ENCODE results near the gene NOX3.
"Not testable (repeated sequence)": the region's sequence is repeated elsewhere in the genome, so short reads cannot be mapped to it uniquely, and the experiment has no call there.

NOX3 gene

DNA sequence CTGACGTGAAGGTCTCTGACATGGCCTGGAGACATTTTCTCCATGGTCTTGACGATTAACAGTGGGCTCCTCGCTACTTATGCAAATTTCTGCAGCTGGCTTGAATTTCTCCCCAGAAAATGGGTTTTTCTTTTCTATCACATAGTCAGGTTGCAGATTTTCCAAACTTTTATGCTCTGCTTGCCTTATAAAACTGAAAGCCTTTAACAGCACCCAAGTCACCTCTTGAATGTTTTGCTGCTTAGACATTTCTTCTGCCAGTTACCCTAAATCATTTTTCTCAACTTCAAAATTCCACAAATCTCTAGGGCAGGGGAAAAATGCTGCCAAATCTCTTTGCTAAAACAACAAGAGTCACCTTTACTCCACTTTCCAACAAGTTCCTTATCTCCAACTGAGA, 12.9 kb upstream of the NOX3 start:
- DNase-seq: not testable (repeated sequence)

DNA sequence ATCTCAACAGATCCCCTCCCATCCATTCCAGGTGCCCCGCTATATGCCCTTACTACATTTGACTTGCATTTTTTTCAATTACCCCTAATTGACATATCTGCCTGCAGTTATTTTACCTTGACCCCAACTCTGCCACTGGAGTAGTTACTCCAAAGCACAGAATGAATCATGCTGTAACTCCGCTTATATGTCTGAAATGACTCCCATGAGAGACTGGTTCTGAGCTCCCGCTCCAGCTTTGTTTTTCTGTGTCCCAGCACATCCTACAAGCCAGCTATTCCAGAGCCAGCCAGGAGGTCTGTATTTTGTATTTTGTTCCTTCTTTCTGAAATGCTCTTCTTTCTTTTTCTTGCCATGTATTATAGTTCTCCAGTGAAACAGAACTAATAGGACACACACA, 10.9 kb upstream of the NOX3 start:
- no peak for DNase-seq

DNA sequence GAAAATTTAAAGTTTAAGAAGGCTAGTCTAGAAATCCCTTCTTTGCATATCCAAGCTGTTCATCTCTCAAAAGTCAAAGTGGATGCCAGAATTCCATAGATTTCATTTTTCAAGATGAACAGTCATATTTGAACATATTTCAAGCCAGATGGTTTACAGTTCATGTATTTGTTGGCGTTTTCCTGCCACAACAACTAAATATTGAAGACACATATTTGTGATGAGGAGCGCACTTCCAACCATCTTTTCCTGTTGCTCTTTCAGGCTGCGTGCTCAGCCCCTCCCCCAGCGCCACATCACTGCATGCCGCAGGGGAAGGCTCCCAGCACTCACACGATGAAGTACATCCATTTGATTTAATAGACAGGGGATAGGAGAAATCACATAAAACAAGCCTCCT, 5.9 kb upstream of the NOX3 start:
- DNase-seq: no peak

DNA sequence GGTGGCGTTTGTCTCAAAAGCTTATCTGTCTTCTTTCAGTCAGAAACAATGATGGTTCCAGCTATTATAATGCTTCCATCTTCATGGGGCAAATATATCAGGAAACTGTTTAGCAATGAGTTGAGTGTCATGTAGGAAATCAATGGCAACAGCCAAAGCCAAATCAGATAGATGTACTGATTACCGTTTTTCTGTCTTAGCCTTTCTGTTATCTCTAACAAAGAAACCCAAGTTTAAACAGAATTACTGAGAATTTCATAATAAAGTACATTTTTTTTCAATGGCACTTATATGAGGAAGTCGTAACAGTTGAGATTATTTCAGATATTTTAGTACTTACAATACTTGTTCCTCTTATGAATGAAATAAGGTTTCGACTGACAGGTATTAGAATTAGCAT, 1.2 kb downstream of the NOX3 start:
- DNase-seq: peak; percentile 81

DNA sequence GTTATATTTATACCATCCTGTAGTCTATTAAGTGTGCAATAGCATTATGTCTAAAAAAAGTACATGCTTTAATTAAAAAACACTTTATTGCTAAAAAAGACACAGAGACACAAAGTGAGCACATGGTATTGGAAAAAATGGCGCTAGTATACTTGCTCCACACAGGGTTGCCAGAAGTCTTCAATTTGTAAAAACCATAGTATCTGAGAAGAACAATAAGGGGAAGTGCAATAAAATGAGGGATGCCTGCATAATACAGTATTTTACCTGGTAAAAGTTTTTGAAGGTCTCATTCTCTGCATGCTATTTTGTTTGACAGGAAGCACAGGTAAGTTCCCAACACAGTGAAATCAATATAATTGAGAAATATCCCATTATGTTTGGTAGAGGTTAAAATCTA, 1.6 kb downstream of the NOX3 start:
- peak; percentile 50 for DNase-seq

DNA sequence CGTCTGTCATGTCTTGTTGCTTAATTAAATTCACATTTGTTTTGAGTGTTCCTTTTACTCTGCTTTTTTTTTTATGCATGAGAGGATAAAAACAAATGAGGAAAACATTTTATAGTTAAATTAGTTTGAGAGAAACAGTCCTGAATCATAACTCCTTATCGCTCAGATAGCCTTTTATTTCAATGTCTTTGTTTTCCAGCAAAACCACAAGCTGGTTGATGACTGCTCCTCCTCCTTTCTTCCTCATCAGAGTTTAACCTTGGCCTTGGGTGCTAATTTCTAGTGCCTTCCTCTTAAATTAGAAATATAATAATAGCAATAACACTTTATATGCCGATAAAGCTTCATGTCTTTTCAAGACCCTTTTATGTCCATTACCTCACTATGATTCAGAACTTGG, 3.1 kb downstream of the NOX3 start:
- peak; percentile 39 for DNase-seq

DNA sequence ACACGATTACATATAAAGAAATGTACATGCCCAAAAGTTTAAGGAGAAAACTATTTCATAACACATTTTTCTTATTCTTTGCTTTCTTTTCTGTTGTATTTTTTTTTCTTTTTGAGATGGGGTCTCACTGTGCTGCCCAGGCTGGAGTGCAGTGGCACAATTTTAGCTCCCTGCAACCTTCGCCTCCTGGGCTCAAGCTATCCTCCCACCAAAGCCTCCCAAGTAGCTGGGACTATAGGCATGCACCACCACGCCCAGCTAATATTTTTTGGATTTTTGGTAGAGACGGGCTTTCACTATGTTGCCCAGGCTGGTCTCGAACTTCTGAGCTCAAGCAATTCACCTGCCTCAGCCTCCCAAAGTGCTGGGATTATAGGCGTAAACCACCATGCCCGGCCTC, 4.1 kb downstream of the NOX3 start:
- DNase-seq: not testable (repeated sequence)

DNA sequence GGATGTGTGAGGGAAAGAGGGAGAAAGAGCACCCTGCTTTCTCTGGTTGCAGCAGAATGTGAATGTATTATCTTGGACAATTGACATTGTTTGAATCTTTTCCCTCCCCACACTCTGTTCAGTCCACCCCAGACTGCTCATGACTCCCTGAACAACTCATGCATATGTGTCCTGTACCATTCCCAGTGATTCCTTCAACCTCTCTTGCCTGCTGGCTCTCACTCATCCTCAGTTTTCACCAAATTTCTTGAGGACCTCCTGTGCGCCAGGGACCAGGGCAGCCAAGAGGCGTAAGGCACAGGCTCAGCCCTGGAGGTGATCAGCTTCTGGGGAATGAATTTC, 5.4 kb downstream of the NOX3 start:
- no peak for DNase-seq

DNA sequence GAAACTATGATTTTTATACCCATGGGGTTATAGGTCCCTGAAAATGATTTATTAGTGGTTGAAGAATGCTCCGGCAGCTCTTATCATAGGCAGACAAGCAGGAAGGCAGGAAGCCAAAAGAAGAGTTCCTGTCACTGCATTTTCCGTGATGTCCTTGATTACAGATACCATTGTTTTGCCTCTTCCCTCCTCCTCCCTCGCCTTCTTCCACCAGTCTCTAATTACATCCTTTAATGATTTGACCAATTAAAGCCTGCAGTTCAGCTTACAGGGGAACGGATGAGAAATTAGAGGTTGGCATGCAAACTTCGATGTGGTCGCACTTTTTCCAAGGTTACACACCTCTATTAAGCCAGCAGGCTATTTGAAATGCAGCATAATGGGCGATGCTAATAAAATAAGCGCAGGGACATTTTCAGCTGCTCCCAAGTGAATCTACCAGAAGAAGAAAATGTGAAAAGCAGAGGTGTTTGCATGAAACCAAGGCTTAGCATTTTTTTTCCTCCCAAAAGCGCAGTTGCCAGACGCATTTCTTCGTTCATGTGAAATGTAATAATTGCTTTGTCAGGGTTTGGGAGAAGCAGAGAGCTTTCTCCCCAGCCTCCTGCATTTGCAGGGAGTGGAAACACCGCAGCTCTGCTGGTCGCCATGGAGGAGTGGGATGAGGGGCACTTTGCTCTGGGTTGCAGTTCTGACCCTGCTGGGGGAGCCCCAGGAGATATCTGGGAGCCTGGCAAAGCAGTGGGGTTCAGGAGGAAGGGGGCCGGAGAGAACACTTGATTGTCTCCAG, 6.0 kb downstream of the NOX3 start:
- peak; percentile 89 for DNase-seq

DNA sequence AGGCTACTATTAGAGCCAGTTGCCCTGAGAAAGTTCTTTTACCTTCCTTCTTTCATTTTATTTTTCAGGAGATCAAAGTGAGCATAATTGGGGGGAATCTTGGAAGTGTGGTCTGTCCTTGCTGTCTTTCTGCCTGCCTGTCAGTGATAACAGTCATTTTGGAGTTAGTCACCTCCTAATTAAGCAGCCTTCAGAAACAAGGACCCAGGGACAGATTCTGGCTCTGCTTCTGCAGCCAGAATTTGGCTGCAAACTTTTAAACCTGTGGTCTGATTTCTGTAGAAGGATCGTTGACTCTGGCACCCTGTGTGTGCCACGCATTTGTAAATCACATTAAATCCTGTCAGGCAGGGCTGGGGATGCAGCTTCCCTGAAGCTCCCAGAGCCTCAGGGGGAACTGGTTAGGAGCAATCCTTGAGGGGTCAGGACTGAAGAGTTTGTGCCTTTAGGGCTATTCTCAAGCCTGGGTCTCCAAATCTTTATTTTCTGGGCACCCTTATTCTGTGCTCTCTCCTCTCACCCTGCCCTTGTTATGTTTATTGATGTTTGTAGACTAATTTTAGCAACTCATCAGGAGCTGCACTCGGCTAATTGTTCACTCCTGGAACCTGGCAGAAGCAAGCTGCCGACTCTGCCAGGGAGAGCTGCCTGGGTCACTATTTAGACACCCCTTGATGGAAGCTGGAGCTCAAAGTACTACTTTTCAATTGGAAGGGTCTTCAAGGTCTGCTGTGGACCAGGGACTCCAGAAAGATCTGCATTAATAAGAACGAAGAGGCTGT, 6.8 kb downstream of the NOX3 start:
- peak; percentile 32 for DNase-seq

DNA sequence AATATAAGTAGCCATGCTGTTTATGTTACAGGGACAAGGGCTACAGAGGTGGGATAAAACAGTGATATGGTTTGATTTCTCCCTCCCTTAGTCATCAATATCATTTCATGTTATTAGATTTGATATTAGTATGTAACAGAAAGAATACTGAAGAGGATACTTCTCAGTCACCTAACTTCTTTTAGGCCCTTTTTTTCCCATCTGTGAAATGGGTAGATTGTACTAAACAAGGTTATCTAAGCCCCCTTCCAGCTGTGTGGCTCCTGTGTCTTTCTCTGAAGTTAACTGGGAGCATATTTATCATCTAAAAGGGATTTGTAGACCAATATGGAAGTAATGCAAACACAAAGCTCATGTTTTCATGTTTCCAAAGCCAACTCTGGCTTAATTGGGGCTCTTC, 7.7 kb downstream of the NOX3 start:
- no peak for DNase-seq

DNA sequence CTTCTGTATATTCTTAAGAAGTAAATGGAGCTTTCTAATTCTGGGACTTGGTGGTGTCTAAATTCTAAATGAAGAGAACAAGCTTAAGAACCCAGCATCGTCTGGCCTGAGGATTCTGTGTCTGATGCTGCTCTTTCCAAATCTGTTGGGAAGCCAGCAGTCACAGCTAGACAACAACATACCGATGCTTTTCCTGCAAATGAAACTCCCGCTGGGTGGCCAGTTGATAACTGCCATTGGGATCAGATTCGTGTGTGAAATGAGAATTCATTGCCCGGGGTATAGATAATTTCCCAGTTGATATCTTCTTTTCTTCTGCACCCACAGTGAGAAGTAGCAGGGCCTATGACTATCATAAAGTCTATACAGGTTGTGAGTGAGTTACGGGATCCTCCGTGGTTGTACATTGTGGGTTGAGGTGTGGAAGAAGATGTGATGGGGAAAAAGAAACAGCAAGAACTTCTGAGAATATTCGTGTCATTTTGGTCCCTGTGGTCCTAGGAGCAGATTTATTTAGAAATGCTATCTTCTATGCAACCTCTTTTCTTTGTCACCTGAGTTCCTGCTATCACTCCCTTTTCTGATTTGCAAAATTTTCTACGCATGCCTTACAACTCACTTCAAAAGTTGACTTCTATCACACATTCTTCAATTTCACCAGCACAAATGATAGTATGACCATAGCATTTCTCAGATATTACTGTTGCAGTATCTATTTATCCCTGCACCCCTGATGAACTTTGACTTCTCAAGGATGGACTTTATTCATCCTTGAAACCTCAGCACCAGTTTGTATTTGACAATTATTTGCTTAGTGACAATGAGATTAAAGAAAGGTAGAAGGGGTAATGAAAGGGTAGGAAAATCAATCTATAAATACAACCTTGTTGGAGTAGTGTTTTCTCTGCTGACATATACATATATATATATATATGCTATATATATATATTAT, 10.4 kb downstream of the NOX3 start:
- no peak for DNase-seq

DNA sequence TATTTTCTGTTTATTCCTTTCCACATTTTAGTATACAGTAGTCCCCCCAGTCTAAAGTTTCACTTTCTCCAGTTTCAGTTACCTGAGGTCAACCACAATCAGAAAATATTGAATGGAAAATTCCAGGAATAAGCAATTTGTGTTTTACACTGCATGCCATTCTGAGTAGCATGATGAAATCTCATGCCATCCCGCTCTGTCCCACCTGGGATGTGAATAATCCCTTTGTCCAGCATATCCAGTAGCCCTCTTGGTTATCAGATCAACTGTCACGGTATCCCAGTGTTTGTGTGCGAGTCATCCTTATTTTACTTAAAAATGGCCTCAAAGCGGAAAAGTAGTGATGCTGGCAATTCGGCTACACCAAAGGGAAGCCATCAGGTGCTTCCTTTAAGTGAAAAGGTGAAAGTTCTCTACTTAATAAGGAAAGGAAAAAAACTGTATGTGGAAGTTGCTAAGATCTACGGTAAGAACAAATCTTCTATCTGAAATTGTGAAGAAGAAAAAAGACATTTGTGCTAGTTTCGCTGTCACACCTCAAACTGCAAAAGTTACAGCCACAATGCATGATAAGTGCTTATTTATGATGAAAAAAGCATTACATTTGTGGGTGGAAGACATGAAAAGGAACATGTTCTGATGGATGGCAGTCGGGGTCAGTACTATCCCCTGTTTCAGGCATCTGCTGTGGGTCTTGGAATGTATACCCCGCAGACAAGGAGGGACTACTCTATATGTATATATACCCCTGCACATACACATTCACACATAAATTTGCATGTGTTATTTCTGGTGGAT, 11.3 kb downstream of the NOX3 start:
- DNase-seq: no peak

DNA sequence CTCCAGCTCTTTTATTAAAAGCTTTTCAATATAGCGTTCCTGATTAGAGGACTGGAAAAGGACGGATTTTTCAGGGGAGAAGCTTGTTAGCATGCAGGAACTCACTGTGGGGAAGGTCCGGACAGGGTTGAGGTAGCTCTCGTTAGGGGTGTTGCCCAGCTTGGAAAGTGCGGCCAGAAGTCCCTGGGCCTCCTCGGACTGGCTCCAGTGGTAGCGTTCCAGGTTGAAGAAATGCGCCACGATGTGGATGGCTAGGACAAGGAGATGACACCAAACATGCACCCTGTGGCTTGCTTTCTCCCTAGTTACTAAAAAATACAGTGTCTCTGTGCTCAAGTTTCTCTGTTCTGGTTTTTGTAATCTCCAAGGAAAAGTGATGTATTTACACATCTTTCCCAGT, 12.5 kb downstream of the NOX3 start:
- no peak for DNase-seq

DNA sequence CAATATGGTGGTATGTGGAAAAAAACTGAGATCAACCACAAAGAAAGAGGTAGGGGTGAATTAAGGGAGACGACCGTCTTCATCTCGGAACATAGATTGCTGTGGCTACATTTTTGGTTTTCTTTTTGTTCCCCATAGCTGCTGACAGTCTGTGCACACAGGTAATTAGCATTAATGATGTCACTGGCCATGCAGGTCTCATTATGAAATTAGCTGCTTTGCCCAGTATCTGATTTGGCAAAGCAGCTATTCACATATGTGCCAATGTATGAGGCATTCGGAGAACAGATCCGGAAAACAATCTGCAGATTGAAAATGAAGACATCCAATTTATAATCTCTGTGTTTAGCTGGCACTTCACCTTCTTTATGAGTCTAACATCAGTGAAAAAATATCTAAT, 13.1 kb downstream of the NOX3 start:
- no peak for DNase-seq

DNA sequence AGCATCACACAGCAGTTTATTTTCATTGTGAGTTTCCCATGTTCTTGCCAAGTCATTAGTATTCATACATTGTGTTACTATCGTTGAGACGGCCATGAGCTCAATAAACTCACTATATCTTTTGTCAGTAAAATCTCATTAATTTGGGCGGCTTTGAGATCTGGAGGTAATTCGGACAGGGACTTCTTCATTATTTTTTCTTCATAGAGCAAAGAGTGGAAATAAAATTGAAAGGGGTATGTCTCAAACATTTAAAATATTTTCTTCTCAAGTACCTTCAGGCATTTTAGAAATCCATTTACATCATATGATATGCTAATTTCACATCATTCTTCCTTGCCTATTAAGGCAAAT, 14.6 kb downstream of the NOX3 start:
- DNase-seq: no peak

DNA sequence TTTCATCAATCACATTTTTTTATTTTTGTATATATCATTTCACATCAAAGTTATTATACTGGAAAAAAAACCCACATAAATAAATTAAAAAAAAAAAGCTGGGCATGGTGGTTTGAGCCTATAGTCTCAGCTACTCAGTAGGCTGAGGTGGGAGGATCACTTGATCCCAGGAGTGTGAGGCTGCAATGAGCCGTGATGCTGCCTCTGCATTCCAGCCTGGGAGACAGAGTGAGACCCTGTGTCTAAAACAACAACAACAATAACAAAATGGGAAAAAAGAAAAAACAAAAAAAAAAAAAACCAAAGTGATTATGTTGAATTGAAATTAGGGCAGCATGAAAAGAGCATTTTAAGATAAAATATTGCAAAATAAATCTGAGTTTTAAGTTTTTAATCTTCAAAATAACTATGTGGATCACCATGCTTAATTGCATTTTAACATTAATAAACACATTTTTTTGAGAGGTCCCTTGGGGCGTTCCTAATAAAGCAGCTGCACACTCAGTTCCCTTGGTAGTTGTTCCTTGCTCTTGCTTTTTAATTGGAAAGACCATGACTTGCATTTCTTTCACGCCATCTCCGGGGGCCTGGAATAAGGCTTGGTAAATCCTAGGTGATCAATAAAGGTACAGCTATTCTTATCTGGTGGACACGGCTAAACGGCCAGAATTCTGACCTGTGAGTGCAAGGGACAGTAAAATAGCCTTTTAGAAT, 15.1 kb downstream of the NOX3 start:
- no peak for DNase-seq

DNA sequence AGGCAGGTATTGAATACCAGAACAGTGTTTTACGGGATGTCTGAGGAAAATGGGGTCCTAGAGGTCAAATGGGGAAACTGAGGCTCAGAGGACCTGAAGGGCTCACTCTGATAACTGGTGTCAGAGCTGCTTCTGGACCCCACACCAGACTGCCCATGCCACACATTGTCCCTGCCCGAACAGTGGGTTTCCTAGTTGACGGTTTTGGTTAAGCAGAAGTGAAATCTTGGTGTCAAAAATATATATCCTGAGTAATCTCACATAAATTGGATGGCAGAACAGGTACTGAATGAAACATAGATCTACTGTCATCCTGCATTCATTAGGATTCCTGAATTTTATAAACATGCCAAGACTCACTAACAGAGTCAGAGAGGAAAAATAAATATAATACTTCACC, 16.3 kb downstream of the NOX3 start:
- DNase-seq: no peak

DNA sequence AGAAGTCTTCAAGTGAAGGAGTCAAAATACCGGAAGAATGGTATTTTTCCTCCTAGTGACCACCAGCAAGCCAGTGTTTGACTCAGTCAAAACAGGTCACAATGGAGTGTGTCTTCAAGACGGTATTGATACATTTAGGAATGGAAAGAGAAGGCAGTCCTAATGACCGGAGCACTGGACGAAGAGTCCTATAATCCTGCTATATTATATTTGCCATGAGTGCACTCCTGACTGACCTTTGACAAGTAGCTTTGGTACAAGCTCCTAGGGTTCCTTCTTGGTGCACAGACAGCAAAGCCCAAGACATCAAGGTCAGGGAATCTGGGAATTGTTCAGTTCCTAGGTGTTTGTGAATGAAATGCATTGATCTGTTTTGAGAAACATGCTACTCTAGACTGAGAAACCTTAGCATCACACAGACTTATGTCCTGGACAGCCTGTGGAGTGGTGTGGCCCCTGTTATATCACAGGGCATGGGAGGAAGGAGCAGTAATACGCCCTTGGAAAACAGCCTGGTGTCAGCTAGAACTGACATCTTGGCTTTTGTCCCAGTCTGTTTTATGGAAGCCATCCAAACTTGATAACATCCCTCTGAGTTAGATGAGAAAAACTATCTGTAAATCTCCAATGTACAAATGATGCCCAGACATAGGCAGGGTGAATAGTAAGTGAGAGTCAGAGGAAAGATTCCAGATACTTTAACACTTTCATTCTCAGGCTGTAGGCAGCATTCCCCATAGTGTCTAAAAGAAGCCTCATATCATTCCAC, 18.5 kb downstream of the NOX3 start:
- no peak for DNase-seq

DNA sequence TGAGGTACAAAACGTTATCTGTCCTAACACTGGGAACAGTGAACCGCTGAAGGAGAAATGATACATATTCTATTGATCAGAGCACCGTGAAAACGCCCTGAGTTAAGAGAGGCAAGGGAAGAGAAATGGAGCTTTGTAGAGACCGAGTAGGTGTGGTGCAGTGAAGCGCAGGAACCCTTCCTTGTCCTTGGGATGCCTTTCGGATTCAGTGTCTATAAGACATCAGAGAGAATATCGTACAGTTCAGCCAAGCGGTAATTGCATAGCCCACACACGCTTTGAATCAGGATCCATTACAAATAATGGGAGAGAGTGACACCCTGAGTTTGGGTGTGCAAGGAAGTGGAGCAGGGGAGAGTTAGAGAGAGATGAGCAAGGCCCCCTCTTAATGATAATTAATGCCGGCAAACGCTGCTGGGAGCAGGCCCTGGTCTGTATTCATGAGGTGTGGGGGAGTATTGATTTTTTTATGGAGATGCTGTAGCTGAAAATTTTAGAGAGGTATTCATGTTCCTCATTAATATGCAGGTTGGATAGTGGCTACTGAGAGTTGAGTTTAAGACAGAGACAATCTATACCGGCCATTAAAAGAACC, 20.7 kb downstream of the NOX3 start:
- no peak for DNase-seq

DNA sequence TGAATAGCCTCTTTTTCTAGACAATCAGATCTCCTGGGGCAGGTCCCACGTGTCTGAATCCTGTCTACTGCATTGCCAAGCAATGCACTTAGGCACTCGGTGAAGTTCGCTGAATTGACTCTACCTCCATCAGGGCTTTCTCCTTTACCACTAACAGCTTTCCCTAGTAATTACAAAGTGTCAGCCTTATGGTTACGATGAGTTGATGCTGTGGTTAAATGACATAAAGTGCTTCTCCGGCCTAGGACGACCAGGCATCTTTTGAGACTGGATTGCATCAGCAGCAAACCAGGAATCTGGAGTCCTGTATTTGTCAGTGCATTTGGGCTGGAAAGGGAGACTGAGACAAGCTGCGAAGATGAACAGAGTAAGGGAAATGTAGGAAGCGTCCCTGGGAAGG, 21.5 kb downstream of the NOX3 start:
- no peak for DNase-seq
